Hindlimb muscle (tissue), 1 donor: ENCODE results near the gene TMEM151A. TPM values are rescaled to one million over a fixed set of nuclear protein-coding genes. Genes with fewer than 3 reads are reported as not detected.
A peak's percentile ranks its signal among the peaks of the same experiment; 100 is the strongest.
"Not testable (repeated sequence)": the region's sequence is repeated elsewhere in the genome, so short reads cannot be mapped to it uniquely, and the experiment has no call there.

Experiments used
- DNase-seq: peaks from one replicate; pipeline ENCODE4 v3.0.0-alpha.2; 2013
- polyA plus RNA-seq: library from polyadenylated mRNA; unstranded; fragments of 120-200 nt; gene quantifications from one replicate; pipeline ENCODE4 v1.2.1, GENCODE V29; 2013; ENCODE audit not compliant: insufficient read length

TMEM151A gene
- polyA plus RNA-seq, 1 donor, result not detected

- DNase-seq, result peak; percentile 91
Measured at GRCh38 chr11:66267379-66268243, 24.1 kb upstream of the TMEM151A start.

- peak; percentile 100 for DNase-seq
Measured at GRCh38 chr11:66268244-66268951, 23.3 kb upstream of the TMEM151A start, which contains the start of gene RAB1B. Gene RAB1B (plus strand): TSS chr11:66268639. CDS start chr11:66268680, 41 bp downstream.

GRCh38 chr11:66268952-66269905 is 22.5 kb upstream of the TMEM151A start:
- no peak for DNase-seq

- no peak for DNase-seq
Measured at GRCh38 chr11:66271816-66272215, 19.9 kb upstream of the TMEM151A start.

- DNase-seq, result no peak
Measured at GRCh38 chr11:66272596-66272995, 19.1 kb upstream of the TMEM151A start.

- no peak for DNase-seq
Measured at GRCh38 chr11:66274219-66274618, 17.5 kb upstream of the TMEM151A start.

- DNase-seq, result no peak
Measured at GRCh38 chr11:66275396-66275795, 16.3 kb upstream of the TMEM151A start.

GRCh38 chr11:66275984-66276612 is 15.6 kb upstream of the TMEM151A start:
- no peak for DNase-seq

- DNase-seq, result not testable (repeated sequence)
Measured at GRCh38 chr11:66276619-66277018, 15.1 kb upstream of the TMEM151A start.

- not testable (repeated sequence) for DNase-seq
Measured at GRCh38 chr11:66277064-66277463, 14.6 kb upstream of the TMEM151A start.

- peak; percentile 48 for DNase-seq
Measured at GRCh38 chr11:66277471-66278362, 14.0 kb upstream of the TMEM151A start, which contains the start of gene CNIH2. Gene CNIH2 (plus strand): TSS chr11:66278175. CDS start chr11:66278457, 282 bp downstream.

- DNase-seq, result no peak
Measured at GRCh38 chr11:66278363-66279091, 13.2 kb upstream of the TMEM151A start.

GRCh38 chr11:66279092-66279734 is 12.5 kb upstream of the TMEM151A start:
- no peak for DNase-seq

GRCh38 chr11:66280428-66280827 is 11.3 kb upstream of the TMEM151A start:
- no peak for DNase-seq

GRCh38 chr11:66281001-66281400 is 10.7 kb upstream of the TMEM151A start:
- no peak for DNase-seq

GRCh38 chr11:66281776-66282467 is 9.8 kb upstream of the TMEM151A start:
- DNase-seq, result no peak

GRCh38 chr11:66282468-66283455 is 8.9 kb upstream of the TMEM151A start:
- peak; percentile 95 for DNase-seq
